GM12891 (cell line): ENCODE data around the gene GPATCH11.

ENCODE experiments used
- PAX5 ChIP-seq: IDR thresholded peaks from 2 replicates; pipeline ENCODE4 v1.6.1; 2011; ENCODE audit warnings: low read length, moderate library complexity, mild to moderate bottlenecking; ENCODE audit not compliant: insufficient read depth, severe bottlenecking
- POLR2A ChIP-seq: IDR thresholded peaks from 2 replicates; pipeline ENCODE4 v1.6.1; 2011; ENCODE audit warnings: low read depth, low read length, control low read depth
- POLR2AphosphoS5 ChIP-seq: IDR thresholded peaks from 2 replicates; pipeline ENCODE4 v1.6.1; 2011; ENCODE audit warnings: low read depth, low read length, control low read depth

DNA sequence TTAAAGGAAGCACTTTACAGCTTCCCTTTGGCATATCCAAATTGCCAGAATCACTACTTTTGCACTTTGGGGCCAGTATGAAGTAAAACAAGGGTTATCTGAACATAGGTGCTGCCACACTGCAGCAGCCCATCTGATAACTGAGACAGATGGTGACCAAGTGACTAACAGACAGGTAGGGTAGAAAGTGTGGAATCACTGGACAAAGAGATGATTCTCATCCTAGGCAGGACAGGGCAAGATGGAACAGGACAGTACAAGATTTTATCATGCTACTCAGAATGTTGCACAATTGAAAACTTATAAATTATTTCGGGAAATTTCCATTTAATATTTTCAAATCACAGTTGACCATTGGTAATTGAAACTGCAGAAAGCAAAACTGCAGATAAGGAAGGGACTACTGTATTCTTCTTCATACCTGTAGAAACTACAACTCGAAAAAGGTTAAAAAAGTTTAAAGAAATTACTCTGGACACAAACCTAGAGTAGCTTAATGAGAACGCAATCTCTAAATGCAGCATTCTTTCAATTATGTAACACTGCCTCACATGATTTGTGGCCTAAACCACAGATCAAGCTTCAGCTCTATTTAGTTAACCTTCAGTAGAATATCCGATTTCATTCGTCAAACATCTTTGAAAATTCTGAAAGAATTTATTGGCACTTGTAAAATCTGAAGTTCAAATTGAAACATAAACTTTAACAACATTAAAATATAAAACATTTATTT lies 31.6 kb upstream of the GPATCH11 start:
- TF ChIP-seq POLR2A (no peak), POLR2AphosphoS5 (no peak), PAX5 (no peak)
